Mesendoderm (in vitro differentiated cells): ENCODE measurements around the gene CDC42EP1.
A peak's percentile ranks its signal among the peaks of the same experiment; 100 is the strongest.

Experiments
- DNase-seq: peaks from one replicate; pipeline ENCODE4 v3.0.0; 2013
- H2AK5ac ChIP-seq: 2 replicates; pipeline ENCODE4 v1.6.1; 2013; ENCODE audit warnings: low read length, inconsistent platforms
- H2BK120ac ChIP-seq: 2 replicates; pipeline ENCODE4 v1.6.1; 2013; ENCODE audit warnings: low read depth, mild to moderate bottlenecking, low read length, moderate library complexity, mixed read lengths
- H2BK15ac ChIP-seq: replicated peaks from 2 replicates; pipeline ENCODE4 v1.6.1; 2013; ENCODE audit warnings: low read depth, mild to moderate bottlenecking, moderate library complexity
- H2BK5ac ChIP-seq: 2 replicates; pipeline ENCODE4 v1.6.1; 2013; ENCODE audit warnings: low read length, inconsistent platforms
- H3K18ac ChIP-seq: 2 replicates; pipeline ENCODE4 v1.6.1; 2013; ENCODE audit warnings: mild to moderate bottlenecking, low read length, mixed read lengths
- H3K23ac ChIP-seq: one replicate; pipeline ENCODE4 v1.6.1; 2013; ENCODE audit warnings: low read length
- H3K27ac ChIP-seq: 2 replicates; pipeline ENCODE4 v1.5.1; 2013; ENCODE audit warnings: low read depth, mild to moderate bottlenecking, inconsistent platforms, low read length, moderate library complexity
- H3K27me3 ChIP-seq: 2 replicates; pipeline ENCODE4 v1.6.1; 2013; ENCODE audit warnings: low read length, control low read depth, mild to moderate bottlenecking, inconsistent platforms; ENCODE audit not compliant: insufficient read depth, poor library complexity
- H3K36me3 ChIP-seq: 2 replicates; pipeline ENCODE4 v1.6.1; 2013; ENCODE audit warnings: low read length, inconsistent platforms; ENCODE audit not compliant: control insufficient read depth, insufficient read depth
- H3K4ac ChIP-seq: one replicate; pipeline ENCODE4 v1.6.1; 2013; ENCODE audit warnings: low read depth, mild to moderate bottlenecking, low read length, moderate library complexity
- H3K4me1 ChIP-seq: 2 replicates; pipeline ENCODE4 v1.6.1; 2013; ENCODE audit warnings: low read depth, low read length, inconsistent platforms; ENCODE audit not compliant: control insufficient read depth
- H3K4me2 ChIP-seq: 2 replicates; pipeline ENCODE4 v1.6.1; 2013; ENCODE audit warnings: low read length
- H3K4me3 ChIP-seq: 2 replicates; pipeline ENCODE4 v1.5.1; 2013; ENCODE audit warnings: mild to moderate bottlenecking, low read length
- H3K56ac ChIP-seq: one replicate; pipeline ENCODE4 v1.6.1; 2013; ENCODE audit warnings: low read length
- H3K79me1 ChIP-seq: 2 replicates; pipeline ENCODE4 v1.6.1; 2013; ENCODE audit warnings: low read length, inconsistent platforms
- H3K79me2 ChIP-seq: 2 replicates; pipeline ENCODE4 v1.6.1; 2013; ENCODE audit warnings: mild to moderate bottlenecking, low read length; ENCODE audit not compliant: control insufficient read depth, insufficient read depth
- H3K9ac ChIP-seq: 2 replicates; pipeline ENCODE4 v1.6.1; 2013; ENCODE audit warnings: low read length, inconsistent platforms
- H4K5ac ChIP-seq: one replicate; pipeline ENCODE4 v1.6.1; 2013; ENCODE audit warnings: low read length
- H4K8ac ChIP-seq: one replicate; pipeline ENCODE4 v1.6.1; 2013; ENCODE audit warnings: low read depth, mild to moderate bottlenecking, control low read depth, low read length, moderate library complexity
- WGBS: extraction: QIAGEN DNeasy Blood & Tissue Kit; methylation state at CpG from one replicate; pipeline ENCODE4 v1.1.7; 2013; ENCODE audit warnings: low lambda C conversion rate, missing lambda C conversion rate; ENCODE audit not compliant: insufficient coverage; ENCODE audit errors: extremely low coverage; 5-methylcytosine and 5-hydroxymethylcytosine counted together

Gene CDC42EP1

DNA sequence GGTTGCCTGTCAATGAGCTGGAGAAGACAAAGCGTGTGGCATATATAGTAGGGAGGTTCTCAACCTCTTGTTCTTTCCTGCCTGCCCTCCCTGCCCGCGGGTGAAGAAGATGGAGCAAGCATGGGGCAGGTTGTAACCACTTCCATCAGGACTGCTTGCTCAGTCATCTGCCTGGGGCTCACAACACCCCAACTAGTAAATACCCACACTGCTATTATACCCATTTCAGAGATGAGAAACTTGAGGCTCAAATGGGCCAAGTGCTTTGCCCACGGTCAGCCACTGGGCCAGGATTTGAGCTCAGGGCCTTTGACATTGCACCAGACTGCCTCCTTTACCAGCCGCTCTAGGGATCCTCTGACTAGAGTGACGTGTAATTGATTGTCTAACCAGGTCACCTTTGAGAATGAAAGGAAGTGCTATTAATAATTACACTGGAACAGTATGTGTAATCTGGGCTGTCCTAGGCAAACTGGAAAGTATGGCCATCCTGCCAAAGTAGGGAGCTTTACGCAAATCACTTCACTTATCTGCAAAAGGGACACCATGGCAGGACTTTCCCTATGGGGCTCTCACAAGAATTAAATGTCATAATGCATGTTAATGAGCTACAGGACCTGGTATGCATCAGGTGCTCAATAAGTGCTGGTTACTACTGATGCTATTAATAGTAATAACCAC lies 2.8 kb upstream of the CDC42EP1 start:
- Histone ChIP-seq H4K8ac (no peak overlapping the region), H3K79me1 (peaks cover 7% of the 10 kb centered on the region), H3K23ac (no peak overlapping the region), H3K4me1 (peaks cover 17% of the 10 kb centered on the region), H2BK5ac (no peak overlapping the region), H2AK5ac (peak overlapping the region; percentile 12), H2BK15ac (no peak overlapping the region), H3K27me3 (no peaks in the 10 kb centered on the region), H3K4me3 (no peak overlapping the region), H4K5ac (no peak overlapping the region), H3K9ac (no peak overlapping the region), H3K36me3 (no peaks in the 10 kb centered on the region), H3K4ac (no peak overlapping the region), H2BK120ac (no peak overlapping the region), H3K27ac (no peak overlapping the region), H3K4me2 (no peak overlapping the region), H3K56ac (peak overlapping the region; percentile 8), H3K18ac (no peak overlapping the region), H3K79me2 (peaks cover 13% of the 10 kb centered on the region)
- no CpG with 5 or more reads among the region's 7 CpGs for WGBS
- no peak for DNase-seq

DNA sequence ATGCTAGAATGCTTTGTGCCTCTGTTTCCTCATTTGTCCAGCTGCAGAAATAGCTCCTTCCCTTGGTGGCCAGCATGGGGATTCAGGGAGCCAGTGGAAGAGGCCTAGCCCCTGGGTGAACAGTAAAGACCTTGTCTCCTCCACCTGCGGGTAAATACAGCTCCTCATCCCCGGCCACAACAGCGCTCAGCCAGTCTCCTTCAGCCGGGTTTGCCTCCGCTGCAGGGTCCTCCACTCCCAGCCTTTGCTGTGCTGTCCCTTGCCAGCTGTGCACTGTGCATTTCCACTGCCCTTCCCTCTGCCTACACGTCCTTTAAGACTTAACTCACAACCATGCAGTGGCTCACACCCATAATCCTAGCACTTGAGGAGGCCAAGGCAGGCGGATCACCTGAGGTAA lies 1.5 kb upstream of the CDC42EP1 start:
- Histone ChIP-seq H3K79me2 (peaks cover 27% of the 10 kb centered on the region), H4K5ac (no peak overlapping the region)
- WGBS, result no CpG with 5 or more reads among the region's 7 CpGs

DNA sequence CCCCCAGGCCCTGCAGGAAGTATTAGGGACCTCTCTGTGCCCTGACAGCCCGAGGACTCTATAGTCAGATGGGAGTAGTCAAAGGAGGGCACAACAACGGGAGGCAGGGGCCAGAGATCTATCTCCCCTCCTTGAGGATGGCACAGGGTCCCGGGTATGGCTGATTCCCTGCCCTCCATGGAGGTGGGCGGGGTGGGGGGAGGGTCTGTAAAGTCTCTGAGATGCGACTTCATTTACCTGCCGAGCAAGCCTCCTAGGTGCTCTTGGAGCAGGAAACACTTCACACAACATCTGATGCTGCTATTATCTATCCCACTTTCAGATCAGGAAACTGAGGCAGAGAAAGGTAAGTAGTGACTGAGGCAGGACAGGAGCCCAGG lies 769 bp upstream of the CDC42EP1 start:
- H2BK15ac ChIP-seq, result no peak overlapping the region
- peak; percentile 54 for DNase-seq
- peak overlapping the region; percentile 99 for H3K18ac ChIP-seq
- H3K4ac ChIP-seq, result no peak overlapping the region
- H3K4me2 ChIP-seq, result peak overlapping the region; percentile 65
- H3K27ac ChIP-seq, result peak overlapping the region; percentile 89
- H4K8ac ChIP-seq, result no peak overlapping the region
- H3K23ac ChIP-seq, result no peak overlapping the region
- peaks cover 25% of the 10 kb centered on the region for H3K4me1 ChIP-seq
- H3K56ac ChIP-seq, result peak overlapping the region; percentile 89
- H3K79me2 ChIP-seq, result peaks cover 34% of the 10 kb centered on the region
- H3K79me1 ChIP-seq, result peaks cover 19% of the 10 kb centered on the region
- no peak overlapping the region for H4K5ac ChIP-seq
- no CpG with 5 or more reads among the region's 6 CpGs for WGBS
- peak overlapping the region; percentile 77 for H3K9ac ChIP-seq
- H2AK5ac ChIP-seq, result no peak overlapping the region
- H3K4me3 ChIP-seq, result no peak overlapping the region
- H3K27me3 ChIP-seq, result no peaks in the 10 kb centered on the region
- H2BK120ac ChIP-seq, result peak overlapping the region; percentile 2
- peak overlapping the region; percentile 81 for H2BK5ac ChIP-seq
- H3K36me3 ChIP-seq, result peaks cover 6% of the 10 kb centered on the region

More for the DNA sequence above, 1.5 kb upstream of the CDC42EP1 start:
- H3K9ac ChIP-seq, result peak overlapping the region; percentile 8
- H3K27ac ChIP-seq, result no peak overlapping the region
- no peak overlapping the region for H3K4me2 ChIP-seq
- H3K18ac ChIP-seq, result no peak overlapping the region
- H4K8ac ChIP-seq, result no peak overlapping the region
- no peak overlapping the region for H3K23ac ChIP-seq
- H2BK5ac ChIP-seq, result no peak overlapping the region
- peaks cover 12% of the 10 kb centered on the region for H3K79me1 ChIP-seq
- H3K36me3 ChIP-seq, result peaks cover 2% of the 10 kb centered on the region
- no peaks in the 10 kb centered on the region for H3K27me3 ChIP-seq
- H2BK120ac ChIP-seq, result no peak overlapping the region
- no peak overlapping the region for H3K4me3 ChIP-seq
- H3K4ac ChIP-seq, result no peak overlapping the region
- no peak for DNase-seq
- H3K4me1 ChIP-seq, result peaks cover 19% of the 10 kb centered on the region
- H2AK5ac ChIP-seq, result peak overlapping the region; percentile 95
- H2BK15ac ChIP-seq, result no peak overlapping the region
- H3K56ac ChIP-seq, result peak overlapping the region; percentile 79

DNA sequence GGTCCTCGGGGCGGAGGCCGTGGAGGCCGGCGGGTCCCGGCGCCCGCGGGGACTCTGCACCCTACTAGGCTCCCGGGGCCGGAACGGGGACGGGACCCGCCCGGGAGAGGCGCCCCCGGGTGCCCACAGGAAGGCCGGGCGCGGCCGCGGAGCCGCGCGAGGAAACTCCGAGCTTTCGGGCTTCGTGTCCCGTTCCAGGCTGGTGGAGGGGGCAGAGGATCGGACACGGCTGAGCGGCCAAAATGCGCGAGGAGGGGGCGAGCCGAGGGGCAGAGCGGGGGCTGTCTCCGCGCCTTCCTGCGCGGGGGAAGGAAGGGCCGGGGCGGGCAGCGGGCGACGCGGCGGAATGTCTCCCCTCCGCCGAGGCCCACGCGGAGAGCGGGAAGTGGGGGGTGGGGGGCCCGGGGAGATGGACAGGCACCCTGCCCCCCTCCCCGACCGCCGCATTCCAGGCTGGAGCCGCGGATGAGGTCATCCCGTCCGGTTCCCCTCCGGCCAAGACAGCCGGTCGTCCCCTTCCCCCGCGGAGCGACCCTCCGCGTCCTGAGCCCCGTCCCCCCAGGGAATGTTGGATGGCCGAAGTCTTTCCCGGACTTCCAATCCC lies 430 bp downstream of the CDC42EP1 start:
- Histone ChIP-seq H3K18ac (peak overlapping the region; percentile 99), H3K23ac (peak overlapping the region; percentile 71), H2BK120ac (peak overlapping the region; percentile 76), H4K8ac (no peak overlapping the region), H3K79me2 (peaks cover 37% of the 10 kb centered on the region), H3K79me1 (peaks cover 19% of the 10 kb centered on the region), H3K56ac (peak overlapping the region; percentile 95), H3K27ac (peak overlapping the region; percentile 96), H3K4me2 (peak overlapping the region; percentile 88), H2BK5ac (peak overlapping the region; percentile 53), H3K36me3 (peaks cover 6% of the 10 kb centered on the region), H3K27me3 (no peaks in the 10 kb centered on the region), H3K4me3 (peak overlapping the region; percentile 79), H2BK15ac (peak overlapping the region; percentile 4), H3K4ac (peak overlapping the region; percentile 88), H4K5ac (no peak overlapping the region), H2AK5ac (no peak overlapping the region), H3K9ac (peak overlapping the region; percentile 93), H3K4me1 (peaks cover 25% of the 10 kb centered on the region)
- peak; percentile 68 for DNase-seq
- no CpG with 5 or more reads among the region's 72 CpGs for WGBS

DNA sequence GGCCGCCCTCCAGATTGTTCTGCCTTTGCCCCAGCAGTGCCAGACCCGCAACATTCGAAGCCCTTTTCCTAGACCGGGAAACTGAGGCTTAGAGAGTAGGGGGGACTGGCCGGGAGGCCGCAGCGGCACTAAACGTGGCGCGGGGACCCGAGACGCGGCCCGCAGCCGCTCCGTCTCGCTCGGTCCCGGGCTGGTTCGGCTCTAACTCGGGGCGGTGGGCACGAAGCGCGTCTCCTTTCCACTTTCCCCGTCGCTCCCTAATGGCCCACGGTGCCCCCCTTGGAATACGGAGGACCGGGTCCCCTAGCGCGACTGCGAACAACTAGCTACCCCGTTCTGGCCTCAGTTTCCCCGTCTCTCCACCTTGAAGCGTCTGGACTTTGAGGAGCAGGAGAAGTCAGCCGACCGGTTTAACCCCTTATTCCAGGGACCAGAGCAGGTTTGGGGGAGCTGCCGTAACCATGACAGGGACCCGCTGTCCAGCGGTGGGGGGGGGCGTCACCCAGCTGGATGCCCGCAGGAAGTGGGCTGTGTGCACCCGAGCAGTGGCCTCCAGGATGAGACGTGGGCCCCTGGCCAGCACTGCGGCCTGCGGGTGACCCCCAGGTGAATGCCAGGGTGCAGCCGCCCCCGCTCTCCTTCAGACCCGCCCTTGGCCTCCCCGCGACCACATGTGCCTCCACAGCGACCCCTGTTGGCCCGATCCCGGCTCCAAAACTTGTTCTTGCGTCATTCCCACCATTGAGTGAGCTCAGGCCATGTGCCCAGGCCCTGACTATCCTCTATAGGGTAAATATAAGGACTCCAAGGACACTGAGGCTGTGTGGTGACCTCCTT lies 1.1 kb downstream of the CDC42EP1 start:
- Histone ChIP-seq H2BK120ac (peak overlapping the region; percentile 10), H3K18ac (peak overlapping the region; percentile 99), H3K36me3 (peaks cover 6% of the 10 kb centered on the region), H2AK5ac (no peak overlapping the region), H3K79me1 (peaks cover 19% of the 10 kb centered on the region), H3K27ac (peak overlapping the region; percentile 96), H3K4me1 (peaks cover 22% of the 10 kb centered on the region), H3K56ac (peak overlapping the region; percentile 95), H4K8ac (no peak overlapping the region), H3K27me3 (no peaks in the 10 kb centered on the region), H2BK5ac (peak overlapping the region; percentile 91), H3K9ac (peak overlapping the region; percentile 93), H3K23ac (peak overlapping the region; percentile 71), H2BK15ac (no peak overlapping the region), H3K79me2 (peaks cover 40% of the 10 kb centered on the region), H4K5ac (no peak overlapping the region), H3K4ac (peak overlapping the region; percentile 94), H3K4me3 (peak overlapping the region; percentile 79), H3K4me2 (peak overlapping the region; percentile 88)
- peak; percentile 92 for DNase-seq
- WGBS, result no CpG with 5 or more reads among the region's 56 CpGs
